ENCODE measurements around the gene SMIM17.

DNA sequence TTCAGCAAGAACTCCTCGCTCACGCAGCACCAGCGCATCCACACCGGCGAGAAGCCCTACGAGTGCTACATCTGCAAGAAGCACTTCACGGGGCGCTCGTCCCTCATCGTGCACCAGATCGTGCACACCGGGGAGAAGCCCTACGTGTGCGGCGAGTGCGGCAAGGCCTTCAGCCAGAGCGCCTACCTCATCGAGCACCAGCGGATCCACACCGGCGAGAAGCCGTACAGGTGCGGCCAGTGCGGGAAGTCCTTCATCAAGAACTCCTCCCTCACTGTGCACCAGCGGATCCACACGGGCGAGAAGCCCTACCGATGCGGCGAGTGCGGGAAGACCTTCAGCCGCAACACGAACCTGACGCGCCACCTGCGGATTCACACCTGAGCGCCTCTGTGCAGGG lies 20.6 kb upstream of the SMIM17 start:
- TF ChIP-seq, protein P1, sequence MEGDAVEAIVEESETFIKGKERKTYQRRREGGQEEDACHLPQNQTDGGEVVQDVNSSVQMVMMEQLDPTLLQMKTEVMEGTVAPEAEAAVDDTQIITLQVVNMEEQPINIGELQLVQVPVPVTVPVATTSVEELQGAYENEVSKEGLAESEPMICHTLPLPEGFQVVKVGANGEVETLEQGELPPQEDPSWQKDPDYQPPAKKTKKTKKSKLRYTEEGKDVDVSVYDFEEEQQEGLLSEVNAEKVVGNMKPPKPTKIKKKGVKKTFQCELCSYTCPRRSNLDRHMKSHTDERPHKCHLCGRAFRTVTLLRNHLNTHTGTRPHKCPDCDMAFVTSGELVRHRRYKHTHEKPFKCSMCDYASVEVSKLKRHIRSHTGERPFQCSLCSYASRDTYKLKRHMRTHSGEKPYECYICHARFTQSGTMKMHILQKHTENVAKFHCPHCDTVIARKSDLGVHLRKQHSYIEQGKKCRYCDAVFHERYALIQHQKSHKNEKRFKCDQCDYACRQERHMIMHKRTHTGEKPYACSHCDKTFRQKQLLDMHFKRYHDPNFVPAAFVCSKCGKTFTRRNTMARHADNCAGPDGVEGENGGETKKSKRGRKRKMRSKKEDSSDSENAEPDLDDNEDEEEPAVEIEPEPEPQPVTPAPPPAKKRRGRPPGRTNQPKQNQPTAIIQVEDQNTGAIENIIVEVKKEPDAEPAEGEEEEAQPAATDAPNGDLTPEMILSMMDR (IDR thresholded peaks at IDR 0.05) = no peak
- no peak for TF ChIP-seq POLR2A (IDR thresholded peaks at IDR 0.05)

Measured in thyroid gland (tissue), 4 donors.